Superior temporal gyrus (tissue), 1 donor: ENCODE results near the gene CRISP1.
"Not testable (repeated sequence)": the region's sequence is repeated elsewhere in the genome, so short reads cannot be mapped to it uniquely, and the experiment has no call there.

ENCODE experiments used
- DNase-seq: peaks from one replicate; pipeline ENCODE4 v3.0.0-alpha.2; 2016; ENCODE audit errors: extremely low spot score

The CRISP1 gene

GRCh38 chr6:49866485-49866943 is at the start of gene CRISP1:
CRISP1 (minus strand) TSS chr6:49866535; CDS start chr6:49857400, 9,135 bp downstream.
- no peak for DNase-seq

GRCh38 chr6:49915035-49915434 is 48.7 kb upstream of the CRISP1 start:
- peak; percentile 21 for DNase-seq

- no peak for DNase-seq
These were observed 47.5 kb upstream of the CRISP1 start for GRCh38 chr6:49913636-49914375.

GRCh38 chr6:49912196-49912595 is 45.9 kb upstream of the CRISP1 start:
- DNase-seq, result no peak

- DNase-seq, result no peak
These were observed 44.9 kb upstream of the CRISP1 start for GRCh38 chr6:49911252-49911651.

GRCh38 chr6:49909563-49909962 is 43.2 kb upstream of the CRISP1 start:
- no peak for DNase-seq

- peak; percentile 74 for DNase-seq
These were observed 40.2 kb upstream of the CRISP1 start for GRCh38 chr6:49906526-49906925.

GRCh38 chr6:49905296-49905695 is 39.0 kb upstream of the CRISP1 start:
- no peak for DNase-seq

GRCh38 chr6:49902856-49903255 is 36.5 kb upstream of the CRISP1 start:
- no peak for DNase-seq

GRCh38 chr6:49898904-49899566 is 32.7 kb upstream of the CRISP1 start:
- no peak for DNase-seq

GRCh38 chr6:49895553-49895952 is 29.2 kb upstream of the CRISP1 start:
- DNase-seq, result not testable (repeated sequence)

- DNase-seq, result no peak
These were observed 25.9 kb upstream of the CRISP1 start for GRCh38 chr6:49892280-49892679.

GRCh38 chr6:49890988-49891387 is 24.7 kb upstream of the CRISP1 start:
- no peak for DNase-seq

- no peak for DNase-seq
These were observed 22.6 kb upstream of the CRISP1 start for GRCh38 chr6:49888742-49889431.

- no peak for DNase-seq
These were observed 2.7 kb upstream of the CRISP1 start for GRCh38 chr6:49868951-49869529.

GRCh38 chr6:49856282-49856681 is 10.1 kb downstream of the CRISP1 start:
- no peak for DNase-seq

GRCh38 chr6:49855221-49855620 is 11.1 kb downstream of the CRISP1 start:
- no peak for DNase-seq

GRCh38 chr6:49852975-49853374 is 13.4 kb downstream of the CRISP1 start:
- no peak for DNase-seq

- peak; percentile 94 for DNase-seq
These were observed 17.0 kb downstream of the CRISP1 start for GRCh38 chr6:49849213-49849907.

- no peak for DNase-seq
These were observed 18.7 kb downstream of the CRISP1 start for GRCh38 chr6:49847673-49848072.

- no peak for DNase-seq
These were observed 19.3 kb downstream of the CRISP1 start for GRCh38 chr6:49847014-49847413.

GRCh38 chr6:49841424-49841823 is 24.9 kb downstream of the CRISP1 start:
- no peak for DNase-seq
